PFSK-1 (cell line): ENCODE data around the gene TCP11.

Experiments used
- FOXP2 ChIP-seq: optimal IDR thresholded peaks from 2 replicates; pipeline ENCODE3; 2011; ENCODE audit warnings: borderline replicate concordance, control low read depth, inconsistent platforms; ENCODE audit not compliant: insufficient read depth; ENCODE audit errors: extremely low read length, extremely low read depth
- POLR2AphosphoS5 ChIP-seq: IDR thresholded peaks from 2 replicates; pipeline ENCODE4 v1.6.1; 2012; ENCODE audit warnings: low read depth, mild to moderate bottlenecking, control low read depth, low read length, moderate library complexity
- SIN3A ChIP-seq: IDR thresholded peaks from 2 replicates; pipeline ENCODE4 v1.6.1; 2012; ENCODE audit warnings: mild to moderate bottlenecking, low read length, moderate library complexity, borderline replicate concordance; ENCODE audit not compliant: insufficient read depth
- TAF1 ChIP-seq: IDR thresholded peaks from 2 replicates; pipeline ENCODE4 v1.6.1; 2012; ENCODE audit warnings: low read length, control low read depth, borderline replicate concordance; ENCODE audit not compliant: insufficient read depth
- TF ChIP-seq, protein P1 (sequence below), 2 experiments: IDR thresholded peaks; 2 replicates each; pipeline versions ENCODE4 v1.6.1 to v1.8.0; 2011 to 2012; ENCODE audit warnings: low read depth in 2 of 2, low read length in 2 of 2, control low read depth in 1 of 2, inconsistent platforms in 1 of 2, mild to moderate bottlenecking in 1 of 2, moderate library complexity in 1 of 2; ENCODE audit not compliant: insufficient read depth in 1 of 2

TCP11 gene

DNA sequence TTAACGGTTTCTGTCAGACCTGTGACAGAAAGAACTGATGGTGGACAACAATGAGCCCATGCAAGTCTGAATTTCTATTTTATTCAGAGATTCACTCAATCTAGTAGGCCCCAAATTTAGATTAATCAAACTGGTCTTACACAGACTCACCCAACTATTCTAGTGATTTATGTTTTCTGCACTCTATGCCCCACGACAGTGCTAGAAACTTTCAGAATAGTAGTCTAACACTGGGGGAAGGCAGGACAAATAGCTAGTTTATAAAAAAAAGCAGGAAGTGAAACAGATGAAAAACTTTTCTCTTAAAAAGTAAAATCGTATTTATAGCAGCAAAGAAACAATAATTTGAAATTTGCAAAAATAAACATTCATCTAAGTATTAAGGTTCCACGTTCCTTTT, 5.0 kb downstream of the TCP11 start:
- TF ChIP-seq TAF1 (no peak), SIN3A (no peak), POLR2AphosphoS5 (no peak), FOXP2 (no peak)
- TF ChIP-seq, protein P1, sequence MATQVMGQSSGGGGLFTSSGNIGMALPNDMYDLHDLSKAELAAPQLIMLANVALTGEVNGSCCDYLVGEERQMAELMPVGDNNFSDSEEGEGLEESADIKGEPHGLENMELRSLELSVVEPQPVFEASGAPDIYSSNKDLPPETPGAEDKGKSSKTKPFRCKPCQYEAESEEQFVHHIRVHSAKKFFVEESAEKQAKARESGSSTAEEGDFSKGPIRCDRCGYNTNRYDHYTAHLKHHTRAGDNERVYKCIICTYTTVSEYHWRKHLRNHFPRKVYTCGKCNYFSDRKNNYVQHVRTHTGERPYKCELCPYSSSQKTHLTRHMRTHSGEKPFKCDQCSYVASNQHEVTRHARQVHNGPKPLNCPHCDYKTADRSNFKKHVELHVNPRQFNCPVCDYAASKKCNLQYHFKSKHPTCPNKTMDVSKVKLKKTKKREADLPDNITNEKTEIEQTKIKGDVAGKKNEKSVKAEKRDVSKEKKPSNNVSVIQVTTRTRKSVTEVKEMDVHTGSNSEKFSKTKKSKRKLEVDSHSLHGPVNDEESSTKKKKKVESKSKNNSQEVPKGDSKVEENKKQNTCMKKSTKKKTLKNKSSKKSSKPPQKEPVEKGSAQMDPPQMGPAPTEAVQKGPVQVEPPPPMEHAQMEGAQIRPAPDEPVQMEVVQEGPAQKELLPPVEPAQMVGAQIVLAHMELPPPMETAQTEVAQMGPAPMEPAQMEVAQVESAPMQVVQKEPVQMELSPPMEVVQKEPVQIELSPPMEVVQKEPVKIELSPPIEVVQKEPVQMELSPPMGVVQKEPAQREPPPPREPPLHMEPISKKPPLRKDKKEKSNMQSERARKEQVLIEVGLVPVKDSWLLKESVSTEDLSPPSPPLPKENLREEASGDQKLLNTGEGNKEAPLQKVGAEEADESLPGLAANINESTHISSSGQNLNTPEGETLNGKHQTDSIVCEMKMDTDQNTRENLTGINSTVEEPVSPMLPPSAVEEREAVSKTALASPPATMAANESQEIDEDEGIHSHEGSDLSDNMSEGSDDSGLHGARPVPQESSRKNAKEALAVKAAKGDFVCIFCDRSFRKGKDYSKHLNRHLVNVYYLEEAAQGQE (IDR thresholded peaks at IDR 0.05; ENCODE audit: insufficient read depth in 1 of 2, low read depth in 2 of 2, low read length in 2 of 2) = no peak

- no peak for TF ChIP-seq POLR2AphosphoS5
- no peak for TF ChIP-seq SIN3A
- TF ChIP-seq, protein P1 (IDR thresholded peaks at IDR 0.05; ENCODE audit: insufficient read depth in 1 of 2, low read depth in 2 of 2, low read length in 2 of 2) = no peak
- no peak for TF ChIP-seq TAF1
- TF ChIP-seq FOXP2 = no peak
Observed at GRCh38 chr6:35128496-35128895, 12.6 kb downstream of the TCP11 start.

GRCh38 chr6:35128042-35128441, 13.1 kb downstream of the TCP11 start:
- TF ChIP-seq, protein P1 (IDR thresholded peaks at IDR 0.05; ENCODE audit: insufficient read depth in 1 of 2, low read depth in 2 of 2, low read length in 2 of 2) = no peak
- TF ChIP-seq POLR2AphosphoS5 (no peak), TAF1 (no peak), SIN3A (no peak), FOXP2 (no peak)

- no peak for TF ChIP-seq TAF1
- TF ChIP-seq, protein P1 (IDR thresholded peaks at IDR 0.05; ENCODE audit: insufficient read depth in 1 of 2, low read depth in 2 of 2, low read length in 2 of 2) = no peak
- no peak for TF ChIP-seq POLR2AphosphoS5
- TF ChIP-seq FOXP2 = no peak
- TF ChIP-seq SIN3A = no peak
Observed at GRCh38 chr6:35124356-35124755, 16.8 kb downstream of the TCP11 start.

DNA sequence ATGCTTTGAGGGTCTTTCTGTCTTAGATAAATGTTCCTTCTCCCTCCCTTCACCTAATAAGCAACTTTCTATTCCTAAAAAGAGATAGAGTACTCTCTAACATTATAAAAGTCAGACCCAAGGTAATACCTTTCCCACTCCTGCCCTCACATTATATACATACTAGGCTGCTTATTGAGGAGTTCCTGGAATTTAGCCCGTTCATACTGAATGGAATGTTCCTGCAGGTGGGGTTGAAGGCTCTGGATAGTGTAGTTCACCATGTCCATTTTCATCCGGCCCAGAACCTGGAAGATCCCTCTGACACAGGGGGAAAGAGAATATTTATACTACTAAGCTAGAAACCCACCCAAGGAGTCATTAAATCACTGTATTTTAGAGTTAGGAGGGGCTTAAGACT, 20.4 kb downstream of the TCP11 start:
- TF ChIP-seq SIN3A (no peak), FOXP2 (no peak), TAF1 (no peak), POLR2AphosphoS5 (no peak)
- TF ChIP-seq, protein P1 (IDR thresholded peaks at IDR 0.05; ENCODE audit: insufficient read depth in 1 of 2, low read depth in 2 of 2, low read length in 2 of 2) = no peak
